Glutamatergic neuron (in vitro differentiated cells): ENCODE data around the gene SYCE1. TPM values are rescaled to one million over a fixed set of nuclear protein-coding genes. Genes with fewer than 3 reads are reported as not detected.

Experiments
- DNase-seq: peaks from one replicate; pipeline ENCODE4 v3.0.0; 2022
- H3K27ac Mint-ChIP-seq: one replicate; pipeline ENCODE4 v1.8.0; 2020; ENCODE audit warnings: mild to moderate bottlenecking, mixed read lengths, inconsistent platforms; ENCODE audit not compliant: unreplicated experiment
- H3K27me3 Mint-ChIP-seq: one replicate; pipeline ENCODE4 v1.8.0; 2020; ENCODE audit warnings: mild to moderate bottlenecking, moderate library complexity, mixed read lengths, inconsistent platforms; ENCODE audit not compliant: unreplicated experiment
- H3K36me3 Mint-ChIP-seq: one replicate; pipeline ENCODE4 v1.8.0; 2020; ENCODE audit warnings: mild to moderate bottlenecking, mixed read lengths, inconsistent platforms; ENCODE audit not compliant: unreplicated experiment
- H3K4me1 Mint-ChIP-seq: one replicate; pipeline ENCODE4 v1.8.0; 2020; ENCODE audit warnings: mild to moderate bottlenecking, low read depth, mixed read lengths, inconsistent platforms; ENCODE audit not compliant: unreplicated experiment
- H3K4me3 Mint-ChIP-seq: one replicate; pipeline ENCODE4 v1.8.0; 2020; ENCODE audit warnings: mild to moderate bottlenecking, mixed read lengths, inconsistent platforms; ENCODE audit not compliant: unreplicated experiment
- H3K9me3 Mint-ChIP-seq: one replicate; pipeline ENCODE4 v1.8.0; 2020; ENCODE audit warnings: mild to moderate bottlenecking, moderate library complexity, mixed read lengths, inconsistent platforms; ENCODE audit not compliant: unreplicated experiment
- total RNA-seq: library from RNA; stranded (reverse); fragmentation: NEBNext Ultra II Directional; extraction: Animal tissue kit (Norgen Biotek cat#: 25700); gene quantifications from one replicate; pipeline ENCODE4 v1.2.1, GENCODE V29; 2021; ENCODE audit not compliant: unreplicated experiment
- TF ChIP-seq, protein P1 (sequence below): fragments of 200-600 bp; sonication (generic); IDR thresholded peaks from one replicate; pipeline ENCODE4 v1.5.0; 2021; ENCODE audit not compliant: partially characterized antibody, unreplicated experiment

Gene SYCE1
- total RNA-seq, 1 donor from 2014 or later: 0.78 TPM

DNA sequence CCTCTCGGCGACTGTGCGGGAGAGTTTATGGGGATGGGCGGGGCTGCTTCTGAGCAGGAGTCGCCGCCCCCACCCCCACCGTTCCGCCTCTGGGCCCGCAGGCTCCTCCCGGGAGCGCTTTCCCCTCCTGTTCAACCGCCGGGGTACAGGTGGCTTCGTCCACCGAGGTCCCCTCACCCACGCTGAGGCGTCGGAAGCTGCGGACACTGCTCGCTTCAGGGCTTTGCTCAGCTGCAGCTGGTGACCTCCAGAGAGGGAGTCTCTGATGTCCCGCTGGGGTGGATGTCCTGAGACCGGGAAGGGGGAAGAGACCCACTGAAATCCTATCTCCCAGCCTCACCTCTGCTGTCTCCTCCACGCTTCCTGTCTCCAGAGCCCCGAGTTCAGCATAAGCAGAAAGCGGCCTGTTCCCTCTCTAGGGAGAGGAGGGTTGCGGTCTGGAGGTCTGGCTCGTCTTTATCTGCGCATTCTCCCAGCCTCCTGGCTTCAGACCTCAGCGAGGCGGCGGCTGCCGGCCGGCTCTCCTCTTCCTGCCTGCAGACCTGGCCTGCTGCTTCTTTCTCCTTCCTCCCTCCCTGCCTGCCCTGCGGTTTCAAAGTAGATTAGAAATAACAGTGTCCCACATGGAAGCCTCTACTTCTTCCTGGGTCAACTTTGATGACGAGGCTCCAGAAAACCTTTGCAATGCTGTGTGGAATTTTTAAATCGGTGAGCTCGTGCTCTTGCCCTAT lies 36.4 kb downstream of the SYCE1 start:
- TF ChIP-seq, protein P1, sequence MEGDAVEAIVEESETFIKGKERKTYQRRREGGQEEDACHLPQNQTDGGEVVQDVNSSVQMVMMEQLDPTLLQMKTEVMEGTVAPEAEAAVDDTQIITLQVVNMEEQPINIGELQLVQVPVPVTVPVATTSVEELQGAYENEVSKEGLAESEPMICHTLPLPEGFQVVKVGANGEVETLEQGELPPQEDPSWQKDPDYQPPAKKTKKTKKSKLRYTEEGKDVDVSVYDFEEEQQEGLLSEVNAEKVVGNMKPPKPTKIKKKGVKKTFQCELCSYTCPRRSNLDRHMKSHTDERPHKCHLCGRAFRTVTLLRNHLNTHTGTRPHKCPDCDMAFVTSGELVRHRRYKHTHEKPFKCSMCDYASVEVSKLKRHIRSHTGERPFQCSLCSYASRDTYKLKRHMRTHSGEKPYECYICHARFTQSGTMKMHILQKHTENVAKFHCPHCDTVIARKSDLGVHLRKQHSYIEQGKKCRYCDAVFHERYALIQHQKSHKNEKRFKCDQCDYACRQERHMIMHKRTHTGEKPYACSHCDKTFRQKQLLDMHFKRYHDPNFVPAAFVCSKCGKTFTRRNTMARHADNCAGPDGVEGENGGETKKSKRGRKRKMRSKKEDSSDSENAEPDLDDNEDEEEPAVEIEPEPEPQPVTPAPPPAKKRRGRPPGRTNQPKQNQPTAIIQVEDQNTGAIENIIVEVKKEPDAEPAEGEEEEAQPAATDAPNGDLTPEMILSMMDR: no peak
- peak; percentile 66 for DNase-seq
- peak overlapping the region; percentile 90 for H3K4me3 Mint-ChIP-seq
- peaks cover 14% of the 10 kb centered on the region for H3K27me3 Mint-ChIP-seq
- H3K9me3 Mint-ChIP-seq: peaks cover 6% of the 10 kb centered on the region
- no peak overlapping the region for H3K27ac Mint-ChIP-seq
- H3K36me3 Mint-ChIP-seq: no peaks in the 10 kb centered on the region
- H3K4me1 Mint-ChIP-seq: peaks cover 2% of the 10 kb centered on the region

- peaks cover 2% of the 10 kb centered on the region for H3K4me1 Mint-ChIP-seq
- peaks cover 12% of the 10 kb centered on the region for H3K27me3 Mint-ChIP-seq
- peak; percentile 57 for DNase-seq
- H3K9me3 Mint-ChIP-seq: peaks cover 6% of the 10 kb centered on the region
- peaks cover 3% of the 10 kb centered on the region for H3K36me3 Mint-ChIP-seq
- TF ChIP-seq, protein P1: no peak
- H3K4me3 Mint-ChIP-seq: peak overlapping the region; percentile 90
- no peak overlapping the region for H3K27ac Mint-ChIP-seq
Observed at GRCh38 chr10:133528296-133528844, 37.0 kb downstream of the SYCE1 start.

GRCh38 chr10:133527771-133528271 lies 37.6 kb downstream of the SYCE1 start:
- H3K4me1 Mint-ChIP-seq: peaks cover 2% of the 10 kb centered on the region
- peak overlapping the region; percentile 48 for H3K4me3 Mint-ChIP-seq
- H3K36me3 Mint-ChIP-seq: peaks cover 8% of the 10 kb centered on the region
- TF ChIP-seq, protein P1: no peak
- H3K27me3 Mint-ChIP-seq: peaks cover 12% of the 10 kb centered on the region
- peaks cover 8% of the 10 kb centered on the region for H3K9me3 Mint-ChIP-seq
- H3K27ac Mint-ChIP-seq: no peak overlapping the region
- DNase-seq: peak; percentile 41

DNA sequence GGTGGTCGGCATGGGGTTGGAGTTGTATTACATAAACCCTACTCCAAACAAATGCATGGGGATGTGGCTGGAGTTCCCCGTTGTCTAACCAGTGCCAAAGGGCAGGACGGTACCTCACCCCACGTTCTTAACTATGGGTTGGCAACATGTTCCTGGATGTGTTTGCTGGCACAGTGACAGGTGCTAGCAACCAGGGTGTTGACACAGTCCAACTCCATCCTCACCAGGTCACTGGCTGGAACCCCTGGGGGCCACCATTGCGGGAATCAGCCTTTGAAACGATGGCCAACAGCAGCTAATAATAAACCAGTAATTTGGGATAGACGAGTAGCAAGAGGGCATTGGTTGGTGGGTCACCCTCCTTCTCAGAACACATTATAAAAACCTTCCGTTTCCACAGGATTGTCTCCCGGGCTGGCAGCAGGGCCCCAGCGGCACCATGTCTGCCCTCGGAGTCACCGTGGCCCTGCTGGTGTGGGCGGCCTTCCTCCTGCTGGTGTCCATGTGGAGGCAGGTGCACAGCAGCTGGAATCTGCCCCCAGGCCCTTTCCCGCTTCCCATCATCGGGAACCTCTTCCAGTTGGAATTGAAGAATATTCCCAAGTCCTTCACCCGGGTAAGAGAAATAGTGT lies 38.3 kb downstream of the SYCE1 start, which contains the start of gene CYP2E1:
Gene CYP2E1 (plus strand): TSS at position 407 of the 632 bp plus-strand sequence. CDS start 33 bp downstream, at position 440.
- Mint-ChIP-seq H3K4me3 (peak within 1 kb of the TSS; percentile 90), H3K4me1 (peaks cover 2% of the 10 kb centered on the region), H3K27me3 (peaks cover 12% of the 10 kb centered on the region), H3K27ac (no peak within 1 kb of the TSS), H3K9me3 (peaks cover 7% of the 10 kb centered on the region), H3K36me3 (peaks cover 10% of the 10 kb centered on the region)
- TF ChIP-seq, protein P1: no peak
- DNase-seq: no peak

GRCh38 chr10:133525444-133525843 lies 39.9 kb downstream of the SYCE1 start:
- H3K4me3 Mint-ChIP-seq: no peak overlapping the region
- TF ChIP-seq, protein P1: no peak
- DNase-seq: no peak
- H3K4me1 Mint-ChIP-seq: peaks cover 2% of the 10 kb centered on the region
- H3K9me3 Mint-ChIP-seq: peaks cover 6% of the 10 kb centered on the region
- H3K27ac Mint-ChIP-seq: no peak overlapping the region
- peaks cover 8% of the 10 kb centered on the region for H3K27me3 Mint-ChIP-seq
- H3K36me3 Mint-ChIP-seq: peaks cover 10% of the 10 kb centered on the region
